Epithelial cell of proximal tubule (primary cell): ENCODE measurements around the gene GLA. TPM values are rescaled to one million over a fixed set of nuclear protein-coding genes. Genes with fewer than 3 reads are reported as not detected.
A peak's percentile ranks its signal among the peaks of the same experiment; 100 is the strongest.

ENCODE experiments used
- DNase-seq: peaks from one replicate; pipeline ENCODE4 v3.0.0-alpha.2; 2011; ENCODE audit warnings: low read depth
- H3K4me3 ChIP-seq: 2 replicates; pipeline ENCODE4 v1.5.1; 2011; ENCODE audit warnings: low read depth, mild to moderate bottlenecking, low read length
- CTCF ChIP-seq: conservative IDR thresholded peaks from 2 replicates; pipeline ENCODE4 v1.5.1; 2012; ENCODE audit warnings: low read depth, mild to moderate bottlenecking, low read length
- total RNA-seq: library from RNA; depleted of rRNA; stranded (reverse); fragments of >200 nt; gene quantifications from 2 replicates; pipeline ENCODE4 v1.2.3, GENCODE V29; 2015

The GLA gene
- total RNA-seq, 1 donor from 2014 or later = 53.3 TPM

GRCh38 chrX:101362116-101362515, 45.6 kb downstream of the GLA start:
- no peak for TF ChIP-seq CTCF
- no peak for DNase-seq
- no peak overlapping the region for H3K4me3 ChIP-seq

GRCh38 chrX:101360390-101360789, 47.3 kb downstream of the GLA start:
- H3K4me3 ChIP-seq = no peak overlapping the region
- TF ChIP-seq CTCF = no peak
- no peak for DNase-seq

- H3K4me3 ChIP-seq = no peak overlapping the region
- DNase-seq = no peak
- TF ChIP-seq CTCF = no peak
Measured at GRCh38 chrX:101359966-101360365, 47.8 kb downstream of the GLA start.

- H3K4me3 ChIP-seq = no peak overlapping the region
- no peak for DNase-seq
- peak; percentile 38 for TF ChIP-seq CTCF
Measured at GRCh38 chrX:101357166-101357795, 50.4 kb downstream of the GLA start.

- H3K4me3 ChIP-seq = peak overlapping the region; percentile 76
- no peak for DNase-seq
- TF ChIP-seq CTCF = no peak
Measured at GRCh38 chrX:101349193-101349562, 58.5 kb downstream of the GLA start.

GRCh38 chrX:101348452-101349192, 59.1 kb downstream of the GLA start, which contains the start of gene TIMM8A:
Gene TIMM8A (minus strand): TSS chrX:101348742. CDS start chrX:101348664, 78 bp downstream.
- TF ChIP-seq CTCF = no peak
- H3K4me3 ChIP-seq = peak within 1 kb of the TSS; percentile 76
- no peak for DNase-seq

- peak overlapping the region; percentile 76 for H3K4me3 ChIP-seq
- TF ChIP-seq CTCF = no peak
- DNase-seq = no peak
Measured at GRCh38 chrX:101347859-101348451, 59.8 kb downstream of the GLA start.
